OCI-LY7 (cell line): ENCODE results near the gene ATG10.

Experiments used
- EZH2phosphoT487 ChIP-seq: fragments of 200-600 bp; sonication (generic); IDR thresholded peaks from 2 replicates; pipeline ENCODE4 v1.6.1; 2018; ENCODE audit warnings: low read depth, borderline replicate concordance, mild to moderate bottlenecking, mixed run types, antibody characterized with exemption, low read length, moderate library complexity, mixed read lengths
- TF ChIP-seq, protein P1 (sequence below): fragments of 200-600 bp; sonication (generic); conservative IDR thresholded peaks from 2 replicates; pipeline ENCODE4 v1.5.1; 2014; ENCODE audit warnings: mild to moderate bottlenecking, antibody characterized with exemption, low read length, moderate library complexity, mixed read lengths

GRCh38 chr5:81925009-81925408 lies 46.8 kb upstream of the ATG10 start:
- TF ChIP-seq, protein P1, sequence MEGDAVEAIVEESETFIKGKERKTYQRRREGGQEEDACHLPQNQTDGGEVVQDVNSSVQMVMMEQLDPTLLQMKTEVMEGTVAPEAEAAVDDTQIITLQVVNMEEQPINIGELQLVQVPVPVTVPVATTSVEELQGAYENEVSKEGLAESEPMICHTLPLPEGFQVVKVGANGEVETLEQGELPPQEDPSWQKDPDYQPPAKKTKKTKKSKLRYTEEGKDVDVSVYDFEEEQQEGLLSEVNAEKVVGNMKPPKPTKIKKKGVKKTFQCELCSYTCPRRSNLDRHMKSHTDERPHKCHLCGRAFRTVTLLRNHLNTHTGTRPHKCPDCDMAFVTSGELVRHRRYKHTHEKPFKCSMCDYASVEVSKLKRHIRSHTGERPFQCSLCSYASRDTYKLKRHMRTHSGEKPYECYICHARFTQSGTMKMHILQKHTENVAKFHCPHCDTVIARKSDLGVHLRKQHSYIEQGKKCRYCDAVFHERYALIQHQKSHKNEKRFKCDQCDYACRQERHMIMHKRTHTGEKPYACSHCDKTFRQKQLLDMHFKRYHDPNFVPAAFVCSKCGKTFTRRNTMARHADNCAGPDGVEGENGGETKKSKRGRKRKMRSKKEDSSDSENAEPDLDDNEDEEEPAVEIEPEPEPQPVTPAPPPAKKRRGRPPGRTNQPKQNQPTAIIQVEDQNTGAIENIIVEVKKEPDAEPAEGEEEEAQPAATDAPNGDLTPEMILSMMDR, result no peak
- TF ChIP-seq EZH2phosphoT487, result no peak
